GM04504 (cell line): Measurements from ENCODE around the gene INSYN1.
A peak's percentile ranks its signal among the peaks of the same experiment; 100 is the strongest.

ENCODE experiments used
- DNase-seq: peaks from one replicate; pipeline ENCODE4 v3.0.0-alpha.2; 2012; ENCODE audit warnings: low read depth

Gene INSYN1

GRCh38 chr15:73686781-73687256 is 66.3 kb downstream of the INSYN1 start:
- peak; percentile 79 for DNase-seq

GRCh38 chr15:73685981-73686380 is 67.2 kb downstream of the INSYN1 start:
- DNase-seq, result no peak
